ENCODE measurements around the gene PPFIA4. TPM values are rescaled to one million over a fixed set of nuclear protein-coding genes. Genes with fewer than 3 reads are reported as not detected.

Gene PPFIA4
- total RNA-seq, 1 experiment from 2014 or later: 10.8 TPM

DNA sequence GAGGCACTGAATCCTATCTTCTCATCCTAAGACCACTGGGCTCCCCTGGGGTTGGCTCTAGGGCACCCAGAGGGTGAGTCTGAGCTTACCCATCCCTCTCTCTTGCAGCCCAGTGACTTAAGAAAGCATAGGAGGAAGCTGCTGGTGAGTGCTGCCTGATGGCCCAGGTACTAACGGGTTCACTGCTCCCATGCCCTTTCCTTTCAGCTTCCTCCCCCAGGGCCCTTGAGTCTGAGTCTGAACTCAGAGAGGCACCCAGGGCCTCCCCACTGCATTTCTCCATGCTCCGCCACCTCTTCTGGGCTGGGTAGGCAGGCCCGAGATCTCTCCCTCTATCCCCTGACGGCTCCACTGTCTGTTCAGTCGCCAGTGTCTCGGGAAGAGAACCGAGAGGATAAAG lies 29.7 kb downstream of the PPFIA4 start:
- BruUV-seq (replicated peaks): no TSS peak

More for the DNA sequence above, 29.7 kb downstream of the PPFIA4 start:
- Histone ChIP-seq H3K36me3 (ENCODE audit: control insufficient read depth in 1 of 2, insufficient read depth in 2 of 2, low read length in 2 of 2) (peaks cover 0 to 5% of the 10 kb centered on the region in 2 experiments; a peak in 2 of 4 replicates), H3K4me1 (ENCODE audit: control insufficient read depth in 1 of 2, insufficient read depth in 2 of 2, low read length in 2 of 2) (no peaks in the 10 kb centered on the region), H4K20me1 (ENCODE audit: insufficient read depth) (no peaks in the 10 kb centered on the region), H3K27ac (ENCODE audit: low read depth, low read length) (no peak overlapping the region), H3K4me3 (replicated peaks in 1 of 2; ENCODE audit: low read depth in 1 of 2, low read length in 2 of 2) (no peak overlapping the region), H3K9me3 (ENCODE audit: control insufficient read depth in 1 of 2, insufficient read depth in 1 of 2, low read depth in 1 of 2, low read length in 2 of 2) (no peaks in the 10 kb centered on the region), H3K4me2 (ENCODE audit: low read length) (no peak overlapping the region), H2AFZ (ENCODE audit: low read depth, low read length, poor library complexity, severe bottlenecking) (no peak overlapping the region), H3K9ac (ENCODE audit: low read length) (no peak overlapping the region), H3K27me3 (ENCODE audit: insufficient read depth, low read length) (no peaks in the 10 kb centered on the region), H3K79me2 (ENCODE audit: insufficient read depth, low read length) (no peaks in the 10 kb centered on the region), H3K9me2 (ENCODE audit: insufficient read depth) (no peaks in the 10 kb centered on the region)
- RAD21 ChIA-PET (ENCODE audit: low non-redundant PET in 1 of 2, low total read pairs in 2 of 2, uncharacterized antibody in 2 of 2, unreplicated experiment in 2 of 2): no interaction called here
- intact Hi-C loops (cut with micrococcal nuclease): no loop called here
- DNase-seq (ENCODE audit: low read depth, low spot score): no peak
- TF ChIP-seq EZH2phosphoT487 (IDR thresholded peaks at IDR 0.05; ENCODE audit: borderline replicate concordance) (no peak), CEBPB (IDR thresholded peaks at IDR 0.05; ENCODE audit: low read depth) (no peak), ZNF274 (IDR thresholded peaks at IDR 0.05; ENCODE audit: low read depth, low read length) (no peak), POLR2A (IDR thresholded peaks at IDR 0.05; ENCODE audit: borderline replicate concordance, extremely low read depth, insufficient read depth, insufficient read length) (no peak), EZH2 (IDR thresholded peaks at IDR 0.05) (no peak), YY1 (IDR thresholded peaks at IDR 0.05; ENCODE audit: extremely low read depth, insufficient replicate concordance, low read depth, low read length) (no peak), TCF7L2 (IDR thresholded peaks at IDR 0.05; ENCODE audit: borderline replicate concordance, extremely low read depth, insufficient read depth, insufficient read length) (no peak), SRF (IDR thresholded peaks at IDR 0.05; ENCODE audit: low read depth) (no peak), SIN3A (IDR thresholded peaks at IDR 0.05; ENCODE audit: low read depth) (no peak), JUND (IDR thresholded peaks at IDR 0.05) (no peak)
- TF ChIP-seq, protein P1, sequence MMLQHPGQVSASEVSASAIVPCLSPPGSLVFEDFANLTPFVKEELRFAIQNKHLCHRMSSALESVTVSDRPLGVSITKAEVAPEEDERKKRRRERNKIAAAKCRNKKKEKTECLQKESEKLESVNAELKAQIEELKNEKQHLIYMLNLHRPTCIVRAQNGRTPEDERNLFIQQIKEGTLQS (IDR thresholded peaks at IDR 0.05): no peak
- TF ChIP-seq, protein P2, sequence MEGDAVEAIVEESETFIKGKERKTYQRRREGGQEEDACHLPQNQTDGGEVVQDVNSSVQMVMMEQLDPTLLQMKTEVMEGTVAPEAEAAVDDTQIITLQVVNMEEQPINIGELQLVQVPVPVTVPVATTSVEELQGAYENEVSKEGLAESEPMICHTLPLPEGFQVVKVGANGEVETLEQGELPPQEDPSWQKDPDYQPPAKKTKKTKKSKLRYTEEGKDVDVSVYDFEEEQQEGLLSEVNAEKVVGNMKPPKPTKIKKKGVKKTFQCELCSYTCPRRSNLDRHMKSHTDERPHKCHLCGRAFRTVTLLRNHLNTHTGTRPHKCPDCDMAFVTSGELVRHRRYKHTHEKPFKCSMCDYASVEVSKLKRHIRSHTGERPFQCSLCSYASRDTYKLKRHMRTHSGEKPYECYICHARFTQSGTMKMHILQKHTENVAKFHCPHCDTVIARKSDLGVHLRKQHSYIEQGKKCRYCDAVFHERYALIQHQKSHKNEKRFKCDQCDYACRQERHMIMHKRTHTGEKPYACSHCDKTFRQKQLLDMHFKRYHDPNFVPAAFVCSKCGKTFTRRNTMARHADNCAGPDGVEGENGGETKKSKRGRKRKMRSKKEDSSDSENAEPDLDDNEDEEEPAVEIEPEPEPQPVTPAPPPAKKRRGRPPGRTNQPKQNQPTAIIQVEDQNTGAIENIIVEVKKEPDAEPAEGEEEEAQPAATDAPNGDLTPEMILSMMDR (IDR thresholded peaks at IDR 0.05 in 2 of 3, conservative IDR thresholded peaks at IDR 0.05 in 1 of 3; ENCODE audit: borderline replicate concordance in 1 of 3, insufficient read depth in 1 of 3, low read depth in 2 of 3, low read length in 2 of 3): no peak
- TF ChIP-seq, protein P3, sequence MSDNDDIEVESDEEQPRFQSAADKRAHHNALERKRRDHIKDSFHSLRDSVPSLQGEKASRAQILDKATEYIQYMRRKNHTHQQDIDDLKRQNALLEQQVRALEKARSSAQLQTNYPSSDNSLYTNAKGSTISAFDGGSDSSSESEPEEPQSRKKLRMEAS (IDR thresholded peaks at IDR 0.05): no peak
- CTCF ChIA-PET: interaction anchor here (0.7 to 1.2 kb wide), 2 partner anchors 16 to 70 kb away, joined by 3 to 8 read pairs; no protein-coding TSS in a partner anchor
- no peak for ATAC-seq
- POLR2A ChIA-PET: no interaction called here

Data from HCT116 (cell line).